ENCODE results near the gene COL3A1. TPM values are rescaled to one million over a fixed set of nuclear protein-coding genes. Genes with fewer than 3 reads are reported as not detected.

Gene COL3A1
- total and polyA plus RNA-seq, 2 experiments from 2014 or later, result 6,699 to 8,329 TPM

DNA sequence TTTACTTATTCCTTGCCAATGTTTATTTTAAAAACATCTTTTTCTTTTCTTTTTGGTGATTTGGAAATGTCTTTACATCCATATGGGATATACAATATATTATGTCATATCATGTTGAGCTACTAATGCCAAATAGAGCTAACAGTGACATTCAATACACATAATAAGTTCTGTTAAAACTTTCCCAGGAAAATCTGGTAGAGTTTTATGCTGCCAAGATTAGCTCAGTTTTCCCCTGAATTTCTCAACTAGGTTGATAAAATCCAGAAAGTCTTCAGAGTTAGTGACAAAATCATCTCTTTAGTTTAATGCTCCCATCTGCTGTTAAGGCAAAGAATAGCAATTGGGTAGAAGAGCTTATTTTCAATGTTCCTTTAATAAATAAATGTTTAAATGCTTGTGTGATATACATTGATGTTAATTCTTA is 9.9 kb downstream of the COL3A1 start:
- no peak for DNase-seq (ENCODE audit: low spot score)
- TF ChIP-seq, protein P1, sequence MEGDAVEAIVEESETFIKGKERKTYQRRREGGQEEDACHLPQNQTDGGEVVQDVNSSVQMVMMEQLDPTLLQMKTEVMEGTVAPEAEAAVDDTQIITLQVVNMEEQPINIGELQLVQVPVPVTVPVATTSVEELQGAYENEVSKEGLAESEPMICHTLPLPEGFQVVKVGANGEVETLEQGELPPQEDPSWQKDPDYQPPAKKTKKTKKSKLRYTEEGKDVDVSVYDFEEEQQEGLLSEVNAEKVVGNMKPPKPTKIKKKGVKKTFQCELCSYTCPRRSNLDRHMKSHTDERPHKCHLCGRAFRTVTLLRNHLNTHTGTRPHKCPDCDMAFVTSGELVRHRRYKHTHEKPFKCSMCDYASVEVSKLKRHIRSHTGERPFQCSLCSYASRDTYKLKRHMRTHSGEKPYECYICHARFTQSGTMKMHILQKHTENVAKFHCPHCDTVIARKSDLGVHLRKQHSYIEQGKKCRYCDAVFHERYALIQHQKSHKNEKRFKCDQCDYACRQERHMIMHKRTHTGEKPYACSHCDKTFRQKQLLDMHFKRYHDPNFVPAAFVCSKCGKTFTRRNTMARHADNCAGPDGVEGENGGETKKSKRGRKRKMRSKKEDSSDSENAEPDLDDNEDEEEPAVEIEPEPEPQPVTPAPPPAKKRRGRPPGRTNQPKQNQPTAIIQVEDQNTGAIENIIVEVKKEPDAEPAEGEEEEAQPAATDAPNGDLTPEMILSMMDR (IDR thresholded peaks at IDR 0.05; ENCODE audit: poor library complexity), result peak; percentile 36
- no peak for TF ChIP-seq EZH2phosphoT487 (IDR thresholded peaks at IDR 0.05; ENCODE audit: low read depth, severe bottlenecking, unreplicated experiment)
- Histone ChIP-seq H3K9me3 (ENCODE audit: low read depth) (no peaks in the 10 kb centered on the region), H3K36me3 (replicated peaks; ENCODE audit: insufficient read depth, low read depth) (no peaks in the 10 kb centered on the region), H2AFZ (no peak overlapping the region), H3K4me1 (ENCODE audit: insufficient read depth) (peaks cover 4% of the 10 kb centered on the region), H3K27ac (peak overlapping the region; percentile 98), H3K27me3 (no peaks in the 10 kb centered on the region), H3K4me3 (no peak overlapping the region), H4K20me1 (ENCODE audit: insufficient read depth, poor library complexity, severe bottlenecking) (peaks cover 4% of the 10 kb centered on the region), H3K79me2 (peaks cover 92% of the 10 kb centered on the region), H3K9me2 (replicated peaks; ENCODE audit: insufficient read depth) (no peaks in the 10 kb centered on the region), H3K4me2 (peak overlapping the region; percentile 71)

GRCh38 chr2:188984680-188985079 is 10.5 kb downstream of the COL3A1 start:
- no peak overlapping the region for H3K4me3 ChIP-seq
- no peaks in the 10 kb centered on the region for H3K9me3 ChIP-seq (ENCODE audit: low read depth)
- peaks cover 91% of the 10 kb centered on the region for H3K79me2 ChIP-seq
- no peaks in the 10 kb centered on the region for H3K36me3 ChIP-seq (replicated peaks; ENCODE audit: insufficient read depth, low read depth)
- DNase-seq (ENCODE audit: low spot score), result peak; percentile 60
- no peaks in the 10 kb centered on the region for H3K27me3 ChIP-seq
- peak overlapping the region; percentile 98 for H3K27ac ChIP-seq
- peaks cover 4% of the 10 kb centered on the region for H3K4me1 ChIP-seq (ENCODE audit: insufficient read depth)
- H3K4me2 ChIP-seq, result peak overlapping the region; percentile 71
- H3K9me2 ChIP-seq (replicated peaks; ENCODE audit: insufficient read depth), result no peaks in the 10 kb centered on the region
- no peak overlapping the region for H2AFZ ChIP-seq
- TF ChIP-seq EZH2 (IDR thresholded peaks at IDR 0.05; ENCODE audit: borderline replicate concordance) (no peak), EZH2phosphoT487 (IDR thresholded peaks at IDR 0.05; ENCODE audit: low read depth, severe bottlenecking, unreplicated experiment) (no peak)
- TF ChIP-seq, protein P1 (IDR thresholded peaks at IDR 0.05; ENCODE audit: poor library complexity), result no peak
- 45% methylated on average over 5 of the region's 5 CpGs for WGBS (ENCODE audit: low lambda C conversion rate, missing lambda C conversion rate)
- H4K20me1 ChIP-seq (ENCODE audit: insufficient read depth, poor library complexity, severe bottlenecking), result peaks cover 4% of the 10 kb centered on the region

DNA sequence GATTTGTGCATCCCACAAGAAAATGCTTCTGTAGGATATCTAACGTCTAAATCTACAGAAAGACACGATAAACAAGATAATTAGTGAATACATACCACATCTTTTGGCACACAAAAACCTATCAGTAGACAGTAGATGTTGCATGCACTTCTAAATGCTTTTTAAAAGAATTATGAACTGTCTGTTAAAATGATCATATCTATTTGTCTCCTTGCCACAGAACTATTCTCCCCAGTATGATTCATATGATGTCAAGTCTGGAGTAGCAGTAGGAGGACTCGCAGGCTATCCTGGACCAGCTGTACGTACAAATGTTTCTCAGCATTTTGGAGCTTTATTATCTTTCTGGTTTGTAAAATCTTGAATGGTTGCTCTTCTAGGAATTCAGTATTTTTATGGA is 12.7 kb downstream of the COL3A1 start:
- Histone ChIP-seq H4K20me1 (ENCODE audit: insufficient read depth, poor library complexity, severe bottlenecking) (peaks cover under 1% of the 10 kb centered on the region), H3K9me3 (ENCODE audit: low read depth) (no peaks in the 10 kb centered on the region), H3K9me2 (replicated peaks; ENCODE audit: insufficient read depth) (no peaks in the 10 kb centered on the region), H2AFZ (no peak overlapping the region), H3K27ac (peak overlapping the region; percentile 98), H3K79me2 (peaks cover 92% of the 10 kb centered on the region), H3K27me3 (no peaks in the 10 kb centered on the region), H3K36me3 (replicated peaks; ENCODE audit: insufficient read depth, low read depth) (no peaks in the 10 kb centered on the region), H3K4me3 (no peak overlapping the region), H3K4me1 (ENCODE audit: insufficient read depth) (peaks cover 4% of the 10 kb centered on the region), H3K4me2 (peak overlapping the region; percentile 71)
- no peak for DNase-seq (ENCODE audit: low spot score)
- TF ChIP-seq EZH2 (IDR thresholded peaks at IDR 0.05; ENCODE audit: borderline replicate concordance) (no peak), EZH2phosphoT487 (IDR thresholded peaks at IDR 0.05; ENCODE audit: low read depth, severe bottlenecking, unreplicated experiment) (no peak)
- TF ChIP-seq, protein P1 (IDR thresholded peaks at IDR 0.05; ENCODE audit: poor library complexity), result no peak
- WGBS (ENCODE audit: low lambda C conversion rate, missing lambda C conversion rate), result 53% methylated on average over 4 of the region's 4 CpGs

GRCh38 chr2:188993247-188993646 is 19.1 kb downstream of the COL3A1 start:
- H3K9me2 ChIP-seq (replicated peaks; ENCODE audit: insufficient read depth), result no peaks in the 10 kb centered on the region
- peaks cover 3% of the 10 kb centered on the region for H4K20me1 ChIP-seq (ENCODE audit: insufficient read depth, poor library complexity, severe bottlenecking)
- WGBS (ENCODE audit: low lambda C conversion rate, missing lambda C conversion rate), result 79% methylated on average over 1 of the region's 1 CpG
- no peak for DNase-seq (ENCODE audit: low spot score)
- no peaks in the 10 kb centered on the region for H3K4me1 ChIP-seq (ENCODE audit: insufficient read depth)
- no peak overlapping the region for H3K4me3 ChIP-seq
- H2AFZ ChIP-seq, result no peak overlapping the region
- peak overlapping the region; percentile 55 for H3K27ac ChIP-seq
- no peak overlapping the region for H3K4me2 ChIP-seq
- peaks cover 57% of the 10 kb centered on the region for H3K79me2 ChIP-seq
- H3K9me3 ChIP-seq (ENCODE audit: low read depth), result no peaks in the 10 kb centered on the region
- no peaks in the 10 kb centered on the region for H3K36me3 ChIP-seq (replicated peaks; ENCODE audit: insufficient read depth, low read depth)
- H3K27me3 ChIP-seq, result no peaks in the 10 kb centered on the region
- TF ChIP-seq EZH2 (IDR thresholded peaks at IDR 0.05; ENCODE audit: borderline replicate concordance), result no peak
- TF ChIP-seq EZH2phosphoT487 (IDR thresholded peaks at IDR 0.05; ENCODE audit: low read depth, severe bottlenecking, unreplicated experiment), result no peak

All from hepatocyte (in vitro differentiated cells).